Measurements from ENCODE around the gene KLF8. TPM values are rescaled to one million over a fixed set of nuclear protein-coding genes. Genes with fewer than 3 reads are reported as not detected.

Gene KLF8
- total and polyA plus RNA-seq, 2 experiments from 2014 or later, result 7.9 to 9.1 TPM

DNA sequence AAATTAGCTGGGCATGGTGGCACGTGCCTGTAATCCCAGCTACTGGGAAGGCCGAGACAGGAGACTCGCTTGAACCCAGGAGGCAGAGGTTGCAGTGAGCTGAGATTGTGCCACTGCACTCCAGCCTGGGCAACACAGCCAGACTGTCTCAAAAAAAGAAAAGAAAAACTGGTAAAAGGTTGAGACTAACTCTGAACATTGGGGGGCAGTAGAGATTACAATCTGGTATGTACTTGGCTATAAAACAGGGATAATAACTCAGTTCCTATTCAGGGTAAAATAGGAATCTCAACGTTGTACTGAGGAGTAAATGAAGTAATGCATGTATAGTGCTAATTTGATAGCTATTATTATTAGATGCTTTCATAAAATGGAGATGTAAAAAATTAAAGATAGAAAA, 12.5 kb upstream of the KLF8 start:
- WGBS (ENCODE audit: low lambda C conversion rate, missing lambda C conversion rate), result 63% methylated on average over 4 of the region's 4 CpGs
- no peaks in the 10 kb centered on the region for H3K9me2 ChIP-seq (replicated peaks; ENCODE audit: insufficient read depth)
- no peak overlapping the region for H3K4me2 ChIP-seq
- no peak for DNase-seq (ENCODE audit: low spot score)
- H3K27ac ChIP-seq, result no peak overlapping the region
- H3K27me3 ChIP-seq, result no peaks in the 10 kb centered on the region
- no peaks in the 10 kb centered on the region for H3K9me3 ChIP-seq (ENCODE audit: low read depth)
- H4K20me1 ChIP-seq (ENCODE audit: insufficient read depth, poor library complexity, severe bottlenecking), result no peaks in the 10 kb centered on the region
- H3K4me1 ChIP-seq (ENCODE audit: insufficient read depth), result no peaks in the 10 kb centered on the region
- H3K4me3 ChIP-seq, result no peak overlapping the region
- no peaks in the 10 kb centered on the region for H3K36me3 ChIP-seq (replicated peaks; ENCODE audit: insufficient read depth, low read depth)
- TF ChIP-seq EZH2phosphoT487 (IDR thresholded peaks at IDR 0.05; ENCODE audit: low read depth, severe bottlenecking, unreplicated experiment) (no peak), EZH2 (IDR thresholded peaks at IDR 0.05; ENCODE audit: borderline replicate concordance) (no peak)
- TF ChIP-seq, protein P1, sequence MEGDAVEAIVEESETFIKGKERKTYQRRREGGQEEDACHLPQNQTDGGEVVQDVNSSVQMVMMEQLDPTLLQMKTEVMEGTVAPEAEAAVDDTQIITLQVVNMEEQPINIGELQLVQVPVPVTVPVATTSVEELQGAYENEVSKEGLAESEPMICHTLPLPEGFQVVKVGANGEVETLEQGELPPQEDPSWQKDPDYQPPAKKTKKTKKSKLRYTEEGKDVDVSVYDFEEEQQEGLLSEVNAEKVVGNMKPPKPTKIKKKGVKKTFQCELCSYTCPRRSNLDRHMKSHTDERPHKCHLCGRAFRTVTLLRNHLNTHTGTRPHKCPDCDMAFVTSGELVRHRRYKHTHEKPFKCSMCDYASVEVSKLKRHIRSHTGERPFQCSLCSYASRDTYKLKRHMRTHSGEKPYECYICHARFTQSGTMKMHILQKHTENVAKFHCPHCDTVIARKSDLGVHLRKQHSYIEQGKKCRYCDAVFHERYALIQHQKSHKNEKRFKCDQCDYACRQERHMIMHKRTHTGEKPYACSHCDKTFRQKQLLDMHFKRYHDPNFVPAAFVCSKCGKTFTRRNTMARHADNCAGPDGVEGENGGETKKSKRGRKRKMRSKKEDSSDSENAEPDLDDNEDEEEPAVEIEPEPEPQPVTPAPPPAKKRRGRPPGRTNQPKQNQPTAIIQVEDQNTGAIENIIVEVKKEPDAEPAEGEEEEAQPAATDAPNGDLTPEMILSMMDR (IDR thresholded peaks at IDR 0.05; ENCODE audit: poor library complexity), result peak; percentile 16
- H3K79me2 ChIP-seq, result no peaks in the 10 kb centered on the region
- no peak overlapping the region for H2AFZ ChIP-seq

GRCh38 chrX:56221101-56221500, 11.1 kb upstream of the KLF8 start:
- Histone ChIP-seq H3K9me3 (ENCODE audit: low read depth) (no peaks in the 10 kb centered on the region), H3K4me3 (no peak overlapping the region), H3K27ac (no peak overlapping the region), H4K20me1 (ENCODE audit: insufficient read depth, poor library complexity, severe bottlenecking) (no peaks in the 10 kb centered on the region), H3K9me2 (replicated peaks; ENCODE audit: insufficient read depth) (no peaks in the 10 kb centered on the region), H3K4me1 (ENCODE audit: insufficient read depth) (no peaks in the 10 kb centered on the region), H3K4me2 (no peak overlapping the region), H2AFZ (no peak overlapping the region), H3K27me3 (no peaks in the 10 kb centered on the region), H3K36me3 (replicated peaks; ENCODE audit: insufficient read depth, low read depth) (no peaks in the 10 kb centered on the region), H3K79me2 (no peaks in the 10 kb centered on the region)
- TF ChIP-seq EZH2phosphoT487 (IDR thresholded peaks at IDR 0.05; ENCODE audit: low read depth, severe bottlenecking, unreplicated experiment) (no peak), EZH2 (IDR thresholded peaks at IDR 0.05; ENCODE audit: borderline replicate concordance) (no peak)
- TF ChIP-seq, protein P1 (IDR thresholded peaks at IDR 0.05; ENCODE audit: poor library complexity), result no peak
- DNase-seq (ENCODE audit: low spot score), result no peak
- 95% methylated on average over 5 of the region's 5 CpGs for WGBS (ENCODE audit: low lambda C conversion rate, missing lambda C conversion rate)

- Histone ChIP-seq H3K4me3 (no peak overlapping the region), H3K27me3 (no peaks in the 10 kb centered on the region), H3K4me1 (ENCODE audit: insufficient read depth) (no peaks in the 10 kb centered on the region), H3K4me2 (no peak overlapping the region), H2AFZ (no peak overlapping the region), H3K79me2 (no peaks in the 10 kb centered on the region), H3K36me3 (replicated peaks; ENCODE audit: insufficient read depth, low read depth) (no peaks in the 10 kb centered on the region), H3K9me3 (ENCODE audit: low read depth) (no peaks in the 10 kb centered on the region), H3K27ac (no peak overlapping the region), H3K9me2 (replicated peaks; ENCODE audit: insufficient read depth) (no peaks in the 10 kb centered on the region), H4K20me1 (ENCODE audit: insufficient read depth, poor library complexity, severe bottlenecking) (no peaks in the 10 kb centered on the region)
- TF ChIP-seq EZH2phosphoT487 (IDR thresholded peaks at IDR 0.05; ENCODE audit: low read depth, severe bottlenecking, unreplicated experiment) (no peak), EZH2 (IDR thresholded peaks at IDR 0.05; ENCODE audit: borderline replicate concordance) (no peak)
- TF ChIP-seq, protein P1 (IDR thresholded peaks at IDR 0.05; ENCODE audit: poor library complexity), result no peak
- WGBS (ENCODE audit: low lambda C conversion rate, missing lambda C conversion rate), result 95% methylated on average over 27 of the region's 28 CpGs
- DNase-seq (ENCODE audit: low spot score), result no peak
These were observed 9.6 kb upstream of the KLF8 start for GRCh38 chrX:56222473-56223000.
